SK-N-MC (cell line): ENCODE results near the gene ROBO2.

ENCODE experiments used
- EZH2 ChIP-seq: fragments of 200-600 bp; sonication (generic); IDR thresholded peaks from one replicate; pipeline ENCODE4 v1.6.1; 2017; ENCODE audit warnings: antibody characterized with exemption
- POLR2AphosphoS5 ChIP-seq: IDR thresholded peaks from 2 replicates; pipeline ENCODE4 v1.6.1; 2012; ENCODE audit warnings: mild to moderate bottlenecking, low read depth, low read length, borderline replicate concordance

DNA sequence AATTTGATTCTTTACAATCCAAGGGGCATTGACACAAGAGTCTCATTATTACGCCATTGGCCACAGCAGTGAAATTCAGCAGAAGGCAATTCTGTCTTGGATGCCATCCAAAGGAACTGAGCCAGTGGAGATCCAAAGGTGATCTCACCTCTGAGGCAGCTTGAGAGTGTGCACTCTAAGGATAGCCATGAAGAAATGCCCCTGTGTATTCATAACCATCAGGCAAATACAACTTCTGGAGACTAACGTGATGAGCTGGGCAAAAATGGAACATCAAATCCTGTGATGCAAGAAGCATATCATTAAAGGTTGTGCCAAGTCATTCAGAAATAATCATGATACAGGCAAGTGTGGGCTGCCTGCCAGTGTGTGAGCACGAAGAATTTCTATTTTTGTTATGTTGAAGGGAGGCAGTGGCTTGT lies 41.4 kb downstream of the ROBO2 start:
- TF ChIP-seq POLR2AphosphoS5 (no peak), EZH2 (no peak)
